ENCODE data around the gene SERPINB10. TPM values are rescaled to one million over a fixed set of nuclear protein-coding genes. Genes with fewer than 3 reads are reported as not detected.

Gene SERPINB10
- total RNA-seq, 1 donor from 2014 or later: not detected

GRCh38 chr18:63883617-63884016, 24.1 kb upstream of the SERPINB10 start:
- Mint-ChIP-seq H3K4me3 (no peak overlapping the region), H3K36me3 (ENCODE audit: low read depth) (no peaks in the 10 kb centered on the region), H3K9me3 (no peaks in the 10 kb centered on the region), H3K4me1 (no peaks in the 10 kb centered on the region), H3K27me3 (peaks cover 11% of the 10 kb centered on the region), H3K27ac (no peak overlapping the region)
- POLR2A ChIA-PET: no interaction called here
- TF ChIP-seq CTCF (IDR thresholded peaks at IDR 0.05): no peak
- no peak for ATAC-seq (ENCODE audit: low read depth)
- CTCF ChIA-PET: no interaction called here
- intact Hi-C loops (cut with micrococcal nuclease): no loop called here
- no peak for DNase-seq

- no peaks in the 10 kb centered on the region for H3K36me3 Mint-ChIP-seq (ENCODE audit: low read depth)
- no peak within 1 kb of the TSS for H3K27ac Mint-ChIP-seq
- TF ChIP-seq CTCF (IDR thresholded peaks at IDR 0.05): no peak
- ATAC-seq (ENCODE audit: low read depth) (no peak), DNase-seq (no peak)
- peaks cover 11% of the 10 kb centered on the region for H3K27me3 Mint-ChIP-seq
- intact Hi-C loops (cut with micrococcal nuclease): no loop called here
- H3K4me1 Mint-ChIP-seq: no peaks in the 10 kb centered on the region
- POLR2A ChIA-PET: no interaction called here
- CTCF ChIA-PET: no interaction called here
- no peak within 1 kb of the TSS for H3K4me3 Mint-ChIP-seq
- H3K9me3 Mint-ChIP-seq: no peaks in the 10 kb centered on the region
Measured at GRCh38 chr18:63887424-63887823, 20.3 kb upstream of the SERPINB10 start, which contains the start of gene SERPINB2. SERPINB2 (plus strand) TSS chr18:63887705; CDS start chr18:63891445, 3,740 bp downstream.

- Mint-ChIP-seq H3K4me3 (no peak overlapping the region), H3K9me3 (no peaks in the 10 kb centered on the region), H3K27ac (no peak overlapping the region), H3K36me3 (ENCODE audit: low read depth) (no peaks in the 10 kb centered on the region), H3K4me1 (no peaks in the 10 kb centered on the region), H3K27me3 (peaks cover 11% of the 10 kb centered on the region)
- intact Hi-C loops (cut with micrococcal nuclease): no loop called here
- DNase-seq (no peak), ATAC-seq (ENCODE audit: low read depth) (no peak)
- no peak for TF ChIP-seq CTCF (IDR thresholded peaks at IDR 0.05)
- ChIA-PET POLR2A (no interaction called here), CTCF (no interaction called here)
Measured at GRCh38 chr18:63888470-63889190, 19.1 kb upstream of the SERPINB10 start.

- Mint-ChIP-seq H3K27me3 (peaks cover 13% of the 10 kb centered on the region), H3K9me3 (no peaks in the 10 kb centered on the region), H3K4me3 (no peak overlapping the region), H3K36me3 (ENCODE audit: low read depth) (no peaks in the 10 kb centered on the region), H3K4me1 (no peaks in the 10 kb centered on the region), H3K27ac (no peak overlapping the region)
- intact Hi-C loops (cut with micrococcal nuclease): no loop called here
- POLR2A ChIA-PET: no interaction called here
- TF ChIP-seq CTCF (IDR thresholded peaks at IDR 0.05): no peak
- no peak for DNase-seq
- CTCF ChIA-PET: no interaction called here
- no peak for ATAC-seq (ENCODE audit: low read depth)
Measured at GRCh38 chr18:63889626-63890025, 18.1 kb upstream of the SERPINB10 start.

GRCh38 chr18:63890237-63890949, 17.4 kb upstream of the SERPINB10 start:
- intact Hi-C loops (cut with micrococcal nuclease): no loop called here
- Mint-ChIP-seq H3K36me3 (ENCODE audit: low read depth) (no peaks in the 10 kb centered on the region), H3K4me1 (no peaks in the 10 kb centered on the region), H3K27me3 (peaks cover 12% of the 10 kb centered on the region), H3K4me3 (no peak overlapping the region), H3K27ac (no peak overlapping the region), H3K9me3 (no peaks in the 10 kb centered on the region)
- ChIA-PET POLR2A (no interaction called here), CTCF (no interaction called here)
- no peak for TF ChIP-seq CTCF (IDR thresholded peaks at IDR 0.05)
- no peak for DNase-seq
- no peak for ATAC-seq (ENCODE audit: low read depth)

Measured in activated B cell treated with CpG ODN at 0.5 μM for 24 hours (primary cell).